A549 (cell line): ENCODE results near the gene TRANK1.

ENCODE experiments used
- CHD4 ChIP-seq: fragments of 200-600 bp; sonication (generic); IDR thresholded peaks from 2 replicates; pipeline ENCODE4 v1.6.1; 2016; ENCODE audit warnings: antibody characterized with exemption, mild to moderate bottlenecking, borderline replicate concordance
- EP300 ChIP-seq, 2 experiments: fragments of >200 bp; sonication (Bioruptor Twin); formaldehyde crosslinking; IDR thresholded peaks; 2 replicates in 1 of 2; 3 replicates in 1 of 2; pipeline ENCODE4 v1.6.1; 2016 to 2017
- KDM5A ChIP-seq: fragments of 200-600 bp; sonication (generic); IDR thresholded peaks from 2 replicates; pipeline ENCODE4 v1.6.1; 2016; ENCODE audit warnings: antibody characterized with exemption, mild to moderate bottlenecking
- PHF8 ChIP-seq: fragments of 200-600 bp; sonication (generic); IDR thresholded peaks from 2 replicates; pipeline ENCODE4 v1.6.1; 2016; ENCODE audit warnings: low read depth, mild to moderate bottlenecking, antibody characterized with exemption, moderate library complexity, borderline replicate concordance
- TF ChIP-seq, protein P1 (sequence below): fragments of 450-650 bp; IDR thresholded peaks from 2 replicates; pipeline ENCODE4 v1.6.1; 2014; ENCODE audit warnings: antibody characterized with exemption
- TF ChIP-seq, protein P2 (sequence below): fragments of >200 bp; sonication (Bioruptor Twin); formaldehyde crosslinking; IDR thresholded peaks from 3 replicates; pipeline ENCODE4 v1.5.1; 2016

DNA sequence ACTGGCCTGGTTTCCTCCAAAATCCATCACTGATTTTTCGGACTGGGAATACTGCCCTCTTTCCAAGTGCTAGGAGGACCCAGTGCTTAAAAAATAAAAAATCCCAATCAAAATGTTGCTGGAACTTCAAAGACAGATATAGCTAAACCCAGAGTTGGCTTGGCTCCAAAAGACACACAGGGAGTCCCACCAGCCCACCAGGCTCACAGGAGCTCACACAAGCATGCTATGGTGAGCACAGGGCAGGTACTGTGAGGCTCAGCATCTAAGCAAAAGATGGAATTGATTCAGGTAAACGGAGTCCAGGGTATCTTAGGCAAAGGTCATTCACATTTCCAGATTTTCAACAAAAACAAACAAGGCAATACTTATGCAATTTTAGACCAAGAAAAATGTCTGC is 3.7 kb downstream of the TRANK1 start:
- TF ChIP-seq PHF8 (no peak), CHD4 (no peak), EP300 (IDR thresholded peaks at IDR 0.05) (no peak), KDM5A (no peak)
- TF ChIP-seq, protein P1, sequence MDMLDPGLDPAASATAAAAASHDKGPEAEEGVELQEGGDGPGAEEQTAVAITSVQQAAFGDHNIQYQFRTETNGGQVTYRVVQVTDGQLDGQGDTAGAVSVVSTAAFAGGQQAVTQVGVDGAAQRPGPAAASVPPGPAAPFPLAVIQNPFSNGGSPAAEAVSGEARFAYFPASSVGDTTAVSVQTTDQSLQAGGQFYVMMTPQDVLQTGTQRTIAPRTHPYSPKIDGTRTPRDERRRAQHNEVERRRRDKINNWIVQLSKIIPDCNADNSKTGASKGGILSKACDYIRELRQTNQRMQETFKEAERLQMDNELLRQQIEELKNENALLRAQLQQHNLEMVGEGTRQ = no peak
- TF ChIP-seq, protein P2, sequence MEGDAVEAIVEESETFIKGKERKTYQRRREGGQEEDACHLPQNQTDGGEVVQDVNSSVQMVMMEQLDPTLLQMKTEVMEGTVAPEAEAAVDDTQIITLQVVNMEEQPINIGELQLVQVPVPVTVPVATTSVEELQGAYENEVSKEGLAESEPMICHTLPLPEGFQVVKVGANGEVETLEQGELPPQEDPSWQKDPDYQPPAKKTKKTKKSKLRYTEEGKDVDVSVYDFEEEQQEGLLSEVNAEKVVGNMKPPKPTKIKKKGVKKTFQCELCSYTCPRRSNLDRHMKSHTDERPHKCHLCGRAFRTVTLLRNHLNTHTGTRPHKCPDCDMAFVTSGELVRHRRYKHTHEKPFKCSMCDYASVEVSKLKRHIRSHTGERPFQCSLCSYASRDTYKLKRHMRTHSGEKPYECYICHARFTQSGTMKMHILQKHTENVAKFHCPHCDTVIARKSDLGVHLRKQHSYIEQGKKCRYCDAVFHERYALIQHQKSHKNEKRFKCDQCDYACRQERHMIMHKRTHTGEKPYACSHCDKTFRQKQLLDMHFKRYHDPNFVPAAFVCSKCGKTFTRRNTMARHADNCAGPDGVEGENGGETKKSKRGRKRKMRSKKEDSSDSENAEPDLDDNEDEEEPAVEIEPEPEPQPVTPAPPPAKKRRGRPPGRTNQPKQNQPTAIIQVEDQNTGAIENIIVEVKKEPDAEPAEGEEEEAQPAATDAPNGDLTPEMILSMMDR = no peak
